H1 (cell line): ENCODE results near the gene CYTL1.

Source experiments
- ASH2L ChIP-seq: fragments of 200-600, 300-600 bp; sonication (generic); IDR thresholded peaks from one replicate; pipeline ENCODE4 v1.7.1; 2017; ENCODE audit warnings: low read length
- CREB1 ChIP-seq: IDR thresholded peaks from 2 replicates; pipeline ENCODE4 v1.6.1; 2012; ENCODE audit warnings: inconsistent platforms
- EP300 ChIP-seq, 2 experiments: IDR thresholded peaks; 1 replicate in 1 of 2; 2 replicates in 1 of 2; pipeline ENCODE4 v1.6.1; 2011 to 2012; ENCODE audit warnings: low read depth in 2 of 2, low read length in 2 of 2, mild to moderate bottlenecking in 2 of 2, borderline replicate concordance in 1 of 2, inconsistent platforms in 1 of 2, moderate library complexity in 1 of 2
- FOSL1 ChIP-seq: IDR thresholded peaks from 2 replicates; pipeline ENCODE4 v1.6.1; 2011; ENCODE audit warnings: mild to moderate bottlenecking, low read depth, low read length, moderate library complexity; ENCODE audit not compliant: insufficient read depth
- GTF2F1 ChIP-seq: IDR thresholded peaks from 2 replicates; pipeline ENCODE4 v1.6.1; 2012; ENCODE audit warnings: low read depth, low read length, improper control_type of control experiment, borderline replicate concordance
- POLR2A ChIP-seq, 2 experiments: IDR thresholded peaks; 1 replicate in 1 of 2; 2 replicates in 1 of 2; pipeline ENCODE4 v1.6.1; 2011; ENCODE audit warnings: low read depth in 2 of 2, low read length in 2 of 2, mild to moderate bottlenecking in 2 of 2; ENCODE audit errors: control extremely low read depth in 1 of 2
- RFX5 ChIP-seq: IDR thresholded peaks from 2 replicates; pipeline ENCODE4 v1.6.1; 2011; ENCODE audit warnings: low read depth, low read length, improper control_type of control experiment, borderline replicate concordance
- SIN3A ChIP-seq, 2 experiments: IDR thresholded peaks in 1 of 2; conservative IDR thresholded peaks in 1 of 2; 2 replicates each; pipeline ENCODE4 v1.6.1; 2011 to 2012; ENCODE audit warnings: low read length in 2 of 2, improper control_type of control experiment in 1 of 2, low read depth in 1 of 2, mild to moderate bottlenecking in 1 of 2
- SIX5 ChIP-seq: IDR thresholded peaks from 2 replicates; pipeline ENCODE4 v1.6.1; 2011; ENCODE audit warnings: mild to moderate bottlenecking, low read depth, low read length
- ZNF274 ChIP-seq: IDR thresholded peaks from 2 replicates; pipeline ENCODE4 v1.7.0; 2012; ENCODE audit warnings: low read length, borderline replicate concordance; ENCODE audit errors: extremely low read depth
- TF ChIP-seq, protein P1 (sequence below), 3 experiments: IDR thresholded peaks; 1 replicate in 2 of 3; 2 replicates in 1 of 3; pipeline versions ENCODE4 v1.5.1 to v1.6.1; 2011; ENCODE audit warnings: low read length in 3 of 3, mild to moderate bottlenecking in 3 of 3, inconsistent platforms in 2 of 3, low read depth in 1 of 3, moderate library complexity in 1 of 3; ENCODE audit not compliant: insufficient read depth in 1 of 3; ENCODE audit errors: control extremely low read depth in 1 of 3

DNA sequence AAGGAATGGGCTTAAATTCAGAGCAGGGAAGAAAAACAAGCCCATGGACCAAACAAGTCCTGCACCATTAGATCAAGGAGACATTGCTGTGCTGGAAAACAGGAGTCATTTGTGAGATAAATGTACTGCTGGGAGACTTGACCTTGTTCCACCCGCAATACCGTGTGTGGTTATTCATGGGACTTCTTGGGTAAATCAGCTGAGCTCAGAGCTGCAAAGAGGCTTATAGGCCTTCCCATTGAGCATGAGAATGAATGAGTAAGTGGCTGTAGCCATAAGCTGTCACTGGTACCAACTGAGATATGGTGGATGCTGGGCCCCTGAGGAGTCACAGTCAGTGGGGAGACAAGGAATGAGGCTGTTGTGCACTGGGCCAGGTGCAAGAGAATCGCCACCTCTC is 2.3 kb upstream of the CYTL1 start:
- TF ChIP-seq EP300 (IDR thresholded peaks at IDR 0.05; ENCODE audit: borderline replicate concordance in 1 of 2, low read depth in 2 of 2, low read length in 2 of 2) (no peak), ZNF274 (no peak), FOSL1 (no peak), SIN3A (conservative IDR thresholded peaks at IDR 0.05 in 1 of 2, IDR thresholded peaks at IDR 0.05 in 1 of 2; ENCODE audit: low read depth in 1 of 2, low read length in 2 of 2) (no peak), RFX5 (no peak), POLR2A (IDR thresholded peaks at IDR 0.05; ENCODE audit: control extremely low read depth in 1 of 2, low read depth in 2 of 2, low read length in 2 of 2) (no peak), SIX5 (no peak), GTF2F1 (no peak), CREB1 (no peak), ASH2L (no peak)
- TF ChIP-seq, protein P1, sequence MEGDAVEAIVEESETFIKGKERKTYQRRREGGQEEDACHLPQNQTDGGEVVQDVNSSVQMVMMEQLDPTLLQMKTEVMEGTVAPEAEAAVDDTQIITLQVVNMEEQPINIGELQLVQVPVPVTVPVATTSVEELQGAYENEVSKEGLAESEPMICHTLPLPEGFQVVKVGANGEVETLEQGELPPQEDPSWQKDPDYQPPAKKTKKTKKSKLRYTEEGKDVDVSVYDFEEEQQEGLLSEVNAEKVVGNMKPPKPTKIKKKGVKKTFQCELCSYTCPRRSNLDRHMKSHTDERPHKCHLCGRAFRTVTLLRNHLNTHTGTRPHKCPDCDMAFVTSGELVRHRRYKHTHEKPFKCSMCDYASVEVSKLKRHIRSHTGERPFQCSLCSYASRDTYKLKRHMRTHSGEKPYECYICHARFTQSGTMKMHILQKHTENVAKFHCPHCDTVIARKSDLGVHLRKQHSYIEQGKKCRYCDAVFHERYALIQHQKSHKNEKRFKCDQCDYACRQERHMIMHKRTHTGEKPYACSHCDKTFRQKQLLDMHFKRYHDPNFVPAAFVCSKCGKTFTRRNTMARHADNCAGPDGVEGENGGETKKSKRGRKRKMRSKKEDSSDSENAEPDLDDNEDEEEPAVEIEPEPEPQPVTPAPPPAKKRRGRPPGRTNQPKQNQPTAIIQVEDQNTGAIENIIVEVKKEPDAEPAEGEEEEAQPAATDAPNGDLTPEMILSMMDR (IDR thresholded peaks at IDR 0.05; ENCODE audit: control extremely low read depth in 1 of 3, insufficient read depth in 1 of 3, low read depth in 1 of 3, low read length in 3 of 3) = no peak
